Hematopoietic multipotent progenitor cell treated with erythropoietin and hydrocortisone succinate and interleukin-3 and kit ligand, for 4 days (in vitro differentiated cells): ENCODE data around the gene RPS28.
"Not testable (repeated sequence)": the region's sequence is repeated elsewhere in the genome, so short reads cannot be mapped to it uniquely, and the experiment has no call there.

Experiments
- DNase-seq: peaks from one replicate; pipeline ENCODE4 v3.0.0-alpha.2; 2015

The RPS28 gene

GRCh38 chr19:8321986-8322637, 816 bp downstream of the RPS28 start:
- DNase-seq, result no peak

- no peak for DNase-seq
Measured at GRCh38 chr19:8322638-8322997, 1.3 kb downstream of the RPS28 start.

GRCh38 chr19:8323781-8324185, 2.5 kb downstream of the RPS28 start:
- DNase-seq, result peak; percentile 70

GRCh38 chr19:8324186-8325050, 3.1 kb downstream of the RPS28 start:
- peak; percentile 44 for DNase-seq

GRCh38 chr19:8325454-8325853, 4.2 kb downstream of the RPS28 start:
- no peak for DNase-seq

GRCh38 chr19:8329996-8330395, 8.7 kb downstream of the RPS28 start:
- DNase-seq, result no peak

- no peak for DNase-seq
Measured at GRCh38 chr19:8331263-8331845, 10.1 kb downstream of the RPS28 start.

- no peak for DNase-seq
Measured at GRCh38 chr19:8332976-8333766, 11.9 kb downstream of the RPS28 start.

- DNase-seq, result no peak
Measured at GRCh38 chr19:8333767-8334457, 12.6 kb downstream of the RPS28 start.

GRCh38 chr19:8334458-8335342, 13.4 kb downstream of the RPS28 start:
- DNase-seq, result peak; percentile 75

- DNase-seq, result no peak
Measured at GRCh38 chr19:8335343-8336071, 14.2 kb downstream of the RPS28 start.

GRCh38 chr19:8336072-8336569, 14.8 kb downstream of the RPS28 start:
- no peak for DNase-seq

GRCh38 chr19:8336660-8337059, 15.4 kb downstream of the RPS28 start:
- DNase-seq, result no peak

- DNase-seq, result no peak
Measured at GRCh38 chr19:8337728-8338127, 16.4 kb downstream of the RPS28 start.

- DNase-seq, result no peak
Measured at GRCh38 chr19:8338835-8339234, 17.5 kb downstream of the RPS28 start.

- DNase-seq, result peak; percentile 35
Measured at GRCh38 chr19:8340341-8341096, 19.2 kb downstream of the RPS28 start.

GRCh38 chr19:8341504-8341903, 20.2 kb downstream of the RPS28 start:
- DNase-seq, result not testable (repeated sequence)

- DNase-seq, result no peak
Measured at GRCh38 chr19:8342316-8342683, 21.0 kb downstream of the RPS28 start.

- peak; percentile 97 for DNase-seq
Measured at GRCh38 chr19:8342684-8343482, 21.6 kb downstream of the RPS28 start, which contains the start of gene KANK3. Gene KANK3 (minus strand): TSS chr19:8343262. CDS start chr19:8337828, 5,434 bp downstream.
